EH (cell line): ENCODE data around the gene PCARE.

Experiments used
- DNase-seq: peaks from one replicate; pipeline ENCODE4 v3.0.0-alpha.2; 2015; ENCODE audit warnings: low read depth

Gene PCARE

GRCh38 chr2:29035016-29035745 lies 39.1 kb downstream of the PCARE start:
- no peak for DNase-seq

GRCh38 chr2:29033656-29034055 lies 40.7 kb downstream of the PCARE start:
- DNase-seq = no peak

- DNase-seq = peak; percentile 66
These were observed 41.2 kb downstream of the PCARE start for GRCh38 chr2:29033172-29033571.

- no peak for DNase-seq
These were observed 42.1 kb downstream of the PCARE start for GRCh38 chr2:29032189-29032588.

GRCh38 chr2:29031046-29031445 lies 43.3 kb downstream of the PCARE start:
- no peak for DNase-seq

GRCh38 chr2:29025711-29026110 lies 48.6 kb downstream of the PCARE start:
- DNase-seq = no peak

- DNase-seq = no peak
These were observed 49.4 kb downstream of the PCARE start for GRCh38 chr2:29024882-29025430.

- no peak for DNase-seq
These were observed 51.1 kb downstream of the PCARE start for GRCh38 chr2:29023188-29023587.

- peak; percentile 36 for DNase-seq
These were observed 51.6 kb downstream of the PCARE start for GRCh38 chr2:29022679-29023078.

- DNase-seq = no peak
These were observed 52.4 kb downstream of the PCARE start for GRCh38 chr2:29021886-29022285.

- no peak for DNase-seq
These were observed 56.4 kb downstream of the PCARE start for GRCh38 chr2:29017716-29018435.

- peak; percentile 22 for DNase-seq
These were observed 57.8 kb downstream of the PCARE start for GRCh38 chr2:29016504-29016903.

GRCh38 chr2:29015701-29016470 lies 58.4 kb downstream of the PCARE start:
- no peak for DNase-seq

GRCh38 chr2:29014811-29015421 lies 59.4 kb downstream of the PCARE start:
- peak; percentile 48 for DNase-seq

- no peak for DNase-seq
These were observed 60.0 kb downstream of the PCARE start for GRCh38 chr2:29014331-29014730.

- DNase-seq = no peak
These were observed 61.1 kb downstream of the PCARE start for GRCh38 chr2:29013057-29013780.

GRCh38 chr2:29012211-29012681 lies 62.1 kb downstream of the PCARE start:
- no peak for DNase-seq
